ENCODE measurements around the gene DPH1.

DPH1 gene

DNA sequence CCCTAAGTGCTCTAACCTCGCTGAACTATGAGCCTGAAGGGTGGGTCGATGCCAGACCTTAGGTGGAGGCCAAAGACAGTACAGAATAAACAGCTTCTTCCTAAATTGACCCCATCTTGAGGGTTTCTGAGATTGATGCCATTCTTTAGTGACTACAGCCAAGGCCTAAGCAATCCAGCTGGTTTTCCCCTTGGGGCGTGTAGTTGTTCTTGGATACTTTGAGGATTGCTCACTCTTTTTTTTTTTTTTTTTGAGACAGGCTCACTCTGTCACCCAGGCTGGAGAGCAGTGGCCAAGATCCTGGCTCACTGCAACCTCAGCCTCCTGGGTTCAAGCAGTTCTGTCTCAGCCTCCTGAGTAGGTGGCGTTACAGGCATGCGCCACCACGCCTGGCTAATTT is 13.8 kb downstream of the DPH1 start:
- Histone ChIP-seq H3K9me3 (ENCODE audit: low read length) (no peaks in the 10 kb centered on the region), H3K27ac (ENCODE audit: low read depth, low read length) (no peak overlapping the region), H3K9ac (ENCODE audit: low read length) (no peak overlapping the region), H3K36me3 (ENCODE audit: insufficient read depth, low read length) (peaks cover 33% of the 10 kb centered on the region), H3K4me1 (ENCODE audit: insufficient read depth, low read length) (peaks cover 25% of the 10 kb centered on the region), H3K27me3 (ENCODE audit: control insufficient read depth in 1 of 2, insufficient read depth in 2 of 2, low read length in 2 of 2) (peaks cover 0 to 2% of the 10 kb centered on the region in 2 donors), H3K4me3 (ENCODE audit: low read depth in 1 of 2, low read length in 2 of 2) (peak overlapping the region in 1 of 2 donors; percentile 79)

GRCh38 chr17:2044263-2044894 is 14.4 kb downstream of the DPH1 start:
- Histone ChIP-seq H3K27me3 (ENCODE audit: control insufficient read depth in 1 of 2, insufficient read depth in 2 of 2, low read length in 2 of 2) (peaks cover 0 to 8% of the 10 kb centered on the region in 2 donors), H3K27ac (ENCODE audit: low read depth, low read length) (no peak overlapping the region), H3K4me3 (ENCODE audit: low read depth in 1 of 2, low read length in 2 of 2) (no peak overlapping the region), H3K36me3 (ENCODE audit: insufficient read depth, low read length) (peaks cover 33% of the 10 kb centered on the region), H3K4me1 (ENCODE audit: insufficient read depth, low read length) (peaks cover 31% of the 10 kb centered on the region), H3K9me3 (ENCODE audit: low read length) (no peaks in the 10 kb centered on the region), H3K9ac (ENCODE audit: low read length) (no peak overlapping the region)

DNA sequence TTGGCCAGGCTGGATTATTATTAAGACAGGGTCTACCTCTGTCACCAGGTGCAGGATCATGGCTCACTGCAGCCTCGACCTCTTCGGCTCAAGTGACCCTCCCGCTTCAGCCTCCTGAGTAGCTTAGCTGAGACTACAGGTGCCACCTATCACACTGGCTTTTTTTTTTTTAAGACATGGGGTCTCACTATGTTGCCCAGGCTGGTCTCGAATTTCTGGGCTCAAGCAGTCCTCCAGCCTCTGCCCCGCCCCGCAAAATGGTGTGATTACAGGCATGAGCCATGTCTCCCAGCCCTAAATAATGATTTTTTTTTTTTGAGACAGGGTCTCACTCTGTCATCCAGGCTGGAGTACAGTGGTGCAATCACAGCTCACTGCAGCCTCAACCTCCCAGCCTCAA is 17.6 kb downstream of the DPH1 start:
- peaks cover 22% of the 10 kb centered on the region for H3K4me1 ChIP-seq (ENCODE audit: insufficient read depth, low read length)
- H3K9ac ChIP-seq (ENCODE audit: low read length) = no peak overlapping the region
- no peaks in the 10 kb centered on the region for H3K9me3 ChIP-seq (ENCODE audit: low read length)
- H3K27me3 ChIP-seq (ENCODE audit: control insufficient read depth in 1 of 2, insufficient read depth in 2 of 2, low read length in 2 of 2) = peaks cover 9 to 17% of the 10 kb centered on the region in 2 donors
- no peak overlapping the region for H3K27ac ChIP-seq (ENCODE audit: low read depth, low read length)
- peaks cover 22% of the 10 kb centered on the region for H3K36me3 ChIP-seq (ENCODE audit: insufficient read depth, low read length)
- no peak overlapping the region for H3K4me3 ChIP-seq (ENCODE audit: low read depth in 1 of 2, low read length in 2 of 2)

- Histone ChIP-seq H3K27me3 (ENCODE audit: control insufficient read depth in 1 of 2, insufficient read depth in 2 of 2, low read length in 2 of 2) (peaks cover 9 to 19% of the 10 kb centered on the region in 2 donors), H3K36me3 (ENCODE audit: insufficient read depth, low read length) (peaks cover 10% of the 10 kb centered on the region), H3K9ac (ENCODE audit: low read length) (peak overlapping the region; percentile 44), H3K27ac (ENCODE audit: low read depth, low read length) (no peak overlapping the region), H3K4me3 (ENCODE audit: low read depth in 1 of 2, low read length in 2 of 2) (peak overlapping the region in 1 of 2 donors; percentile 66), H3K4me1 (ENCODE audit: insufficient read depth, low read length) (peaks cover 13% of the 10 kb centered on the region), H3K9me3 (ENCODE audit: low read length) (no peaks in the 10 kb centered on the region)
These were observed 18.9 kb downstream of the DPH1 start for GRCh38 chr17:2048805-2049204.

GRCh38 chr17:2049333-2050299 is 19.7 kb downstream of the DPH1 start:
- Histone ChIP-seq H3K27me3 (ENCODE audit: control insufficient read depth in 1 of 2, insufficient read depth in 2 of 2, low read length in 2 of 2) (peaks cover 14 to 27% of the 10 kb centered on the region in 2 donors), H3K27ac (ENCODE audit: low read depth, low read length) (no peak overlapping the region), H3K4me1 (ENCODE audit: insufficient read depth, low read length) (peaks cover 19% of the 10 kb centered on the region), H3K36me3 (ENCODE audit: insufficient read depth, low read length) (peaks cover 2% of the 10 kb centered on the region), H3K9me3 (ENCODE audit: low read length) (no peaks in the 10 kb centered on the region), H3K4me3 (ENCODE audit: low read depth in 1 of 2, low read length in 2 of 2) (peak overlapping the region; percentile 66 to 80), H3K9ac (ENCODE audit: low read length) (peak overlapping the region; percentile 44)

DNA sequence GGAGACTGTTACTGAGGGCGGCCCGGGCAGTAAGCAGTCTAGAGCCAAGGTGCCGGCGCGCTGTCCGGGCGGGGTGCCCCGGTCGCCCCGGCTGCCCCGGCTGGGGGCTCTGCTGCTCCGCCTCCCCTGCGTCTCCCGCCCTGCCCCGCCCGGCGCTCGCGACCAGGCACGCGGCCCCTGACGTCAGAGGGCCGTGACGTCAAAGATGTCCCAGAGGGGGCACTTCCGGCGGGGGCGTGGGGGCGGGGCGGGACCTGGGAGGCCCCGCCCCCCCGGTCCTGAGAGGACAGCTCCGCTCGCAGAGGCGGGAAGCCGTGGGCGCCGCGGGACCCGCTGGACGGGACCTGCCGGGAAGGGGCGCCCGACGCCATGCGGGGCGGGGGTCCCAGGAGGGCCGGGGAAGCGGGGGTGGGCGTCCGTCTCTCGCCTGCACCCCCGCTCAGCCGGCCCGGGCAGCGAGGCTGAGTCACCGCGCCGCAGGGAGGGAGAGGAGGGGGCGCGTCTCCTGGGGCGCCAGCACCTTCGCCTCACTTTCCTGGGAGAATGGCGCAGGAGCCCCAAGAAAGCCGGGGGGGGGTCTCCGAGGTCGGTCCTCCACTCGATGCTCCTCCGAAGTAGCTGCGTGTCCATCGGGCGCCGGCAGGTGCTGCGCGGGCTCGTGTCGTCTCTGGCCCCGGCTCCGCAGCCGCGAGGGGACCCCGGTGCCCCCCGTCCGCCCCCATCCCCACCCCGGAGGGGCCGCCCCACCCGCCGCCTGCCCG is 20.5 kb downstream of the DPH1 start:
- H3K4me3 ChIP-seq (ENCODE audit: low read depth in 1 of 2, low read length in 2 of 2) = peak overlapping the region in 1 of 2 donors; percentile 32
- H3K27ac ChIP-seq (ENCODE audit: low read depth, low read length) = no peak overlapping the region

DNA sequence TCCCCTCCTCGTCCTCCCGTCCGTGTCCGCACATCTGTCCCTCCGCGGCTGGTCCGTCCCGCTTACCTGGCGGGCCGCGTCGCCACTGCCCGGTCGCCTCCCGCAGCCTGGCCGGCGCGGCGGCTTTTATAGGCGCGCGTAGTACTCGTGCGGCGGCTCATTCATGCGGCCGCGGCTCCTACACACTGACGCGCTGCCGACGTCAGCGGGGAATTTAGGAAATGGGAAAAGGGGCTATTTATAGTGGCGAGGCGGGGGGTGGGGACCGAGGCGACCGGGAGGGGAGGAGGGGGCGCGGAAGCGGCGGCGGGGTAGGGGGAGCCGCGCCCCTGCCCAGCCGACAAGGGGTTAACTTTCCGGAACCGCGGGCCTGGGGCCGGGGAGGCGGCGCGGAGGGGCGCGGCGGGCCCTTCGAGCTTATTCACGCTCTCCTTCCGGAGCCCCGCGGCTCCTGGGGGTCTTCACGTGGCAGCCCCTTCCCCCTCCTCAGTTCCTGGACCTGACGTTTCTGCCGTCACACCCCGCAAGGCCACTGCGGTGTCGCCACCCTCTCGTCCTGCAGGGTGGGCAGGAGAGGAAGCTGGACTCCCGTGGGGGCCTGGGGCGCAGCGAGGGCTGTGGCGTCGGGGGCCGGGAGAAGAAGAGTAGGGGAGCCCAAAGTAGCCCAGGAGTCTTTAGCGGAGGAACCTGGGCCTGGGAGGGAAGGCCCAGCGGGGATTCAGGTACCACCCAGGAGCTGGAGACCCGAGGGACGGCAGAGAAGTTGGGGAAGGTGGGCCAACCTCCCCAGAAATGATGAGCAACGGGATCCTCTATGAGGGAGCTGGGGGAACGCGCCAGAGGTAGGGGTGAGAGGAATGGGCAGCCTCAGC is 21.3 kb downstream of the DPH1 start:
- Histone ChIP-seq H3K4me3 (ENCODE audit: low read depth in 1 of 2, low read length in 2 of 2) (no peak overlapping the region), H3K36me3 (ENCODE audit: insufficient read depth, low read length) (no peaks in the 10 kb centered on the region), H3K9ac (ENCODE audit: low read length) (no peak overlapping the region), H3K4me1 (ENCODE audit: insufficient read depth, low read length) (peaks cover 20% of the 10 kb centered on the region), H3K9me3 (ENCODE audit: low read length) (no peaks in the 10 kb centered on the region), H3K27ac (ENCODE audit: low read depth, low read length) (no peak overlapping the region), H3K27me3 (ENCODE audit: control insufficient read depth in 1 of 2, insufficient read depth in 2 of 2, low read length in 2 of 2) (peaks cover 16 to 37% of the 10 kb centered on the region in 2 donors)

More for the DNA sequence above, 20.5 kb downstream of the DPH1 start:
- Histone ChIP-seq H3K36me3 (ENCODE audit: insufficient read depth, low read length) (no peaks in the 10 kb centered on the region), H3K9ac (ENCODE audit: low read length) (no peak overlapping the region), H3K9me3 (ENCODE audit: low read length) (no peaks in the 10 kb centered on the region), H3K4me1 (ENCODE audit: insufficient read depth, low read length) (peaks cover 20% of the 10 kb centered on the region), H3K27me3 (ENCODE audit: control insufficient read depth in 1 of 2, insufficient read depth in 2 of 2, low read length in 2 of 2) (peaks cover 16 to 33% of the 10 kb centered on the region in 2 donors)

DNA sequence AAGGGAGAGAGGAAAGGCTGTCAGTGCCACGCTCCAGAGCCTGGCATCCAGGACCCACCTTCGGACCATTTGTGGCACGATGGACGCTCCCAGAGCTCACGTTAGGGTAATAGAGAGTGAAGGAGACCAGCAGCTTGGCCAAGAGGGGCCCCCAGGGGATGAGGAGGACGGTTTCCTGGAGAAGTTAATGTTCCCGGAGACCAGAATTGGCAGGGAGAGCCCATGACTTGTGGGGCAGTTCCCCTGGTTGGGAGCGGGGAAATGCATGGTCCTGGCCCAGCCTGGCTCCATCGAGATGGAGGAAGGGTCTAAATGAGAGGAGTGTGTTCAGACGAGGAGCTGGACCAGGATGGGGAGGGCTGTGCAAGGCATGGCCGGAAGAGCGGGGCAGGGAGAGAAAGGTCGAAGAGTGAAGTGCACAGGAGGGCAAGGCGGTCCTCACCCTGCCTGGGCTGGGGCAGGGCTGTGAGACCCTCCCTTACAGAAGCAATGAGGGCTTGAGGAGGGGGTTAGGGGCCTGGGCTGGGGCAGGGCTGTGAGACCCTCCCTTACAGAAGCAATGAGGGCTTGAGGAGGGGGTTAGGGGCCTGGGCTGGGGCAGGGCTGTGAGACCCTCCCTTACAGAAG is 22.1 kb downstream of the DPH1 start:
- no peak overlapping the region for H3K27ac ChIP-seq (ENCODE audit: low read depth, low read length)
- no peaks in the 10 kb centered on the region for H3K9me3 ChIP-seq (ENCODE audit: low read length)
- H3K4me3 ChIP-seq (ENCODE audit: low read depth in 1 of 2, low read length in 2 of 2) = no peak overlapping the region
- H3K9ac ChIP-seq (ENCODE audit: low read length) = no peak overlapping the region
- no peaks in the 10 kb centered on the region for H3K36me3 ChIP-seq (ENCODE audit: insufficient read depth, low read length)
- peaks cover 16 to 40% of the 10 kb centered on the region in 2 donors for H3K27me3 ChIP-seq (ENCODE audit: control insufficient read depth in 1 of 2, insufficient read depth in 2 of 2, low read length in 2 of 2)
- H3K4me1 ChIP-seq (ENCODE audit: insufficient read depth, low read length) = peaks cover 20% of the 10 kb centered on the region

- peak overlapping the region; percentile 21 to 49 for H3K4me3 ChIP-seq (ENCODE audit: low read depth in 1 of 2, low read length in 2 of 2)
- H3K27ac ChIP-seq (ENCODE audit: low read depth, low read length) = peak overlapping the region; percentile 72
- no peak overlapping the region for H3K9ac ChIP-seq (ENCODE audit: low read length)
- H3K4me1 ChIP-seq (ENCODE audit: insufficient read depth, low read length) = peaks cover 19% of the 10 kb centered on the region
- no peaks in the 10 kb centered on the region for H3K9me3 ChIP-seq (ENCODE audit: low read length)
- no peaks in the 10 kb centered on the region for H3K36me3 ChIP-seq (ENCODE audit: insufficient read depth, low read length)
- H3K27me3 ChIP-seq (ENCODE audit: control insufficient read depth in 1 of 2, insufficient read depth in 2 of 2, low read length in 2 of 2) = peaks cover 16 to 41% of the 10 kb centered on the region in 2 donors
These were observed 23.7 kb downstream of the DPH1 start for GRCh38 chr17:2053380-2054261.

- peaks cover 14% of the 10 kb centered on the region for H3K4me1 ChIP-seq (ENCODE audit: insufficient read depth, low read length)
- peak overlapping the region; percentile 72 for H3K27ac ChIP-seq (ENCODE audit: low read depth, low read length)
- H3K27me3 ChIP-seq (ENCODE audit: control insufficient read depth in 1 of 2, insufficient read depth in 2 of 2, low read length in 2 of 2) = peaks cover 10 to 46% of the 10 kb centered on the region in 2 donors
- H3K9me3 ChIP-seq (ENCODE audit: low read length) = no peaks in the 10 kb centered on the region
- no peak overlapping the region for H3K9ac ChIP-seq (ENCODE audit: low read length)
- H3K4me3 ChIP-seq (ENCODE audit: low read depth in 1 of 2, low read length in 2 of 2) = peak overlapping the region; percentile 27 to 49
- no peaks in the 10 kb centered on the region for H3K36me3 ChIP-seq (ENCODE audit: insufficient read depth, low read length)
These were observed 24.2 kb downstream of the DPH1 start for GRCh38 chr17:2054262-2054511.
